ENCODE data around the gene ADGRL4. TPM values are rescaled to one million over a fixed set of nuclear protein-coding genes. Genes with fewer than 3 reads are reported as not detected.
A peak's percentile ranks its signal among the peaks of the same experiment; 100 is the strongest.

The ADGRL4 gene
- total and polyA plus RNA-seq, 4 donors: 0.25 to 60.4 (median 16.7) TPM

DNA sequence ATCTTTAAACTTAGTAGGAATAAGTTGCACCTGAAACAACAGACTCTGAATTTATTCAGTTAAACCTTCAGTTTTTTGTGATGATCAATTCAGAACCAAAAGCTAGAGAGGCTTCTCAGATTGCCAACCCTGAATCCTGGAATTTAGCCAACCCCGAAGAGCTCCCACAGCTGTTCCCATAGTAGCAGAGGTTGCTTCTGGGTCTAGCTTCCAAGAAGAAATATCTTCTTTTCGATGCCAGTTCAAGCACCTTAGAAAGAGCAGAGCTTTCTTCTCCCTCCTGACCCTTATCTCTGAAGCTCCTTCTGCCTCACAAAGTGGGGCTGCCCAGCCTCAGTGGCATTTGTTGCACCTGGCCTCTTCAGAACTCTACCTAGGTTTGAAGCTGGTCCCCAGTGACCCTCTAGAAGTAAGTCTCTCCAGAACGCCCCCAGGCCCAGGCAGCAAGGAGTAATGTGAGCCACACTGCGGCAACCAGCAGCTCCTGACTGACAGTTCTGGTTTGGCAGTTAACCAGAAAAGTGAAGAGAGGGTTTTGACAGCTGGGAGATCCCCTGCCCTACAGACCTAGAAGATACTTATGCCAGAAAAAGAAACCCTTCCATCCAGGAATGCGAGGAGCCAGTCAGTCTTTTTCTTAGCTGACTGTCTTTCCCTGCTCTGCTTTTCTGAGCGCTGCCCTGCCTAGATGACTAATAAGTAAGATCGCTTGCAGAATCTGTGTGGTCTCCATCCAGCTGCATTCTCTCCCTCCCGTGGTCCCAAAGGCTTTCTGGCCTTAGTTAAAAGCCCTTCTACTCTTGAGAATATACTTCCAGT is 165.9 kb downstream of the ADGRL4 start:
- no peaks in the 10 kb centered on the region for H3K9me3 ChIP-seq (ENCODE audit: control insufficient read depth, low read length)
- DNase-seq (no peak), ATAC-seq (ENCODE audit: low FRiP score) (peak; percentile 48)
- H3K4me3 ChIP-seq (ENCODE audit: low read length in 2 of 2): no peak overlapping the region
- H3K27me3 ChIP-seq (ENCODE audit: control insufficient read depth in 1 of 2, insufficient read depth in 2 of 2, low read length in 1 of 2): no peaks in the 10 kb centered on the region
- no peaks in the 10 kb centered on the region for H3K4me1 ChIP-seq (ENCODE audit: control insufficient read depth in 1 of 2, insufficient read depth in 2 of 2, low read length in 2 of 2)
- no peaks in the 10 kb centered on the region for H3K36me3 ChIP-seq (ENCODE audit: control insufficient read depth in 1 of 2, insufficient read depth in 2 of 2, low read length in 1 of 2)
- no peak overlapping the region for H3K27ac ChIP-seq (ENCODE audit: low read depth in 1 of 2, low read length in 2 of 2)
- 28% methylated on average over 8 of the region's 8 CpGs for WGBS, 2 donors
- intact Hi-C loops (cut with DNase I): no loop called here

Data from aorta (tissue), 5 donors.